CD4-positive, alpha-beta T cell treated with Interleukin-4 for 4 hours (primary cell): Measurements from ENCODE around the gene EPHB6.

ENCODE experiments used
- DNase-seq: peaks from one replicate; pipeline ENCODE4 v3.0.0-alpha.2; 2020

The EPHB6 gene

GRCh38 chr7:142878315-142878714 lies 23.4 kb downstream of the EPHB6 start:
- no peak for DNase-seq

- DNase-seq, result no peak
These were observed 24.2 kb downstream of the EPHB6 start for GRCh38 chr7:142879060-142879459.

GRCh38 chr7:142880876-142881505 lies 26.1 kb downstream of the EPHB6 start:
- DNase-seq, result peak; percentile 56

- no peak for DNase-seq
These were observed 26.9 kb downstream of the EPHB6 start for GRCh38 chr7:142881586-142882337.

- DNase-seq, result no peak
These were observed 27.4 kb downstream of the EPHB6 start for GRCh38 chr7:142882338-142882678.

- DNase-seq, result no peak
These were observed 28.3 kb downstream of the EPHB6 start for GRCh38 chr7:142883145-142883544.

- no peak for DNase-seq
These were observed 28.9 kb downstream of the EPHB6 start for GRCh38 chr7:142883571-142884285.

- no peak for DNase-seq
These were observed 29.4 kb downstream of the EPHB6 start for GRCh38 chr7:142884286-142884640.

GRCh38 chr7:142885311-142886230 lies 30.7 kb downstream of the EPHB6 start, which contains the start of gene TRPV6:
TSS of gene TRPV6 (minus strand) at chr7:142885745.
- no peak for DNase-seq

GRCh38 chr7:142886866-142887265 lies 32.0 kb downstream of the EPHB6 start:
- no peak for DNase-seq

- DNase-seq, result no peak
These were observed 32.6 kb downstream of the EPHB6 start for GRCh38 chr7:142887282-142888015.

GRCh38 chr7:142889816-142890215 lies 34.9 kb downstream of the EPHB6 start:
- DNase-seq, result no peak

GRCh38 chr7:142890874-142891485 lies 36.1 kb downstream of the EPHB6 start:
- DNase-seq, result no peak

- DNase-seq, result no peak
These were observed 36.7 kb downstream of the EPHB6 start for GRCh38 chr7:142891490-142892082.

- DNase-seq, result no peak
These were observed 38.1 kb downstream of the EPHB6 start for GRCh38 chr7:142892951-142893350.

GRCh38 chr7:142894112-142894984 lies 39.5 kb downstream of the EPHB6 start:
- DNase-seq, result no peak

GRCh38 chr7:142894985-142895593 lies 40.2 kb downstream of the EPHB6 start:
- no peak for DNase-seq

- DNase-seq, result no peak
These were observed 41.3 kb downstream of the EPHB6 start for GRCh38 chr7:142896151-142896550.

- DNase-seq, result no peak
These were observed 42.0 kb downstream of the EPHB6 start for GRCh38 chr7:142896741-142897379.
